Measurements from ENCODE around the gene STK40.

The STK40 gene

DNA sequence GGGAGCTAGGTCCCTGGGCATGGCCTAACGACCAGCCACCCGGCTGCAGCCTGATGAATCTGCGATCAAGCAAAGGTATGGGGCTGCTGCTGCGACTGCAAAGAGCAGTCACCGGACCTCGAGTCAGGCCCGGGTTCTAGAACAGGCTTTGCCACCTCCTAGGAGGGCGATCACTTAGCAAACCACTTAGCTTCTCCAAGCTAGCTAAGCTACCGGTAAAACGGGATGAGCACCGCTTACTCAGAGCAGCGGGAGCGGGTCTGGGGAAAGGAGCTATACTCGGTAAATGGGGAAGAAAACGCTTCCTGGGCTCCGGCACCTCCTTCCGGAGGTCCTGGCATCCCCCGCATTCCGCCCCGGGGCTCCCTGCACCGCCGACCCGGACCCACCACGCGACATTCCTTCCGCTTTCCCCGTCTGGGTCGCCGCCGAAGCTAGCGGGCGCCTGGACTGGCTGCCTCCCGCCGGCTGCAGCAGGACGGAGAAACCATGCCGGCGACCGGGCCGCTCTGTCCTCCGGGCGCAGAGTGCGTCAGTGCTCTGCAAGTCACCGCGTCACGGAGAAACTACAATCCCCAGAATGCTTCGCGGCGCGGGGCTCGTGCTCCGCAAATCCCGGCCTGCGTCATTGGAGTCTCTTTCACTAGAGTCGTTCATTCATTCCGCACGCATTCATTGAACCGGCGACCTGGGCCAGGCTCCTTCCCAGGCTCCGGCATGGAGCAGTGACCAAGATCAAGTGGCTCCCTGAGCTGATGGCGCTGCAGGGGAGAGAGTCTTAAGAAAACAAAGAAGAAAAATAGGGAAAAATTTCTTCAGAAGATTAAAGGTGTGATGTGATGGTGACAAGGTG lies 11.9 kb upstream of the STK40 start, which contains the start of gene LSM10:
TSS of gene LSM10 (minus strand) at position 531 of the 853 bp plus-strand sequence. CDS start 3,779 bp downstream, outside the sequence.
- peak; percentile 94 for DNase-seq

DNA sequence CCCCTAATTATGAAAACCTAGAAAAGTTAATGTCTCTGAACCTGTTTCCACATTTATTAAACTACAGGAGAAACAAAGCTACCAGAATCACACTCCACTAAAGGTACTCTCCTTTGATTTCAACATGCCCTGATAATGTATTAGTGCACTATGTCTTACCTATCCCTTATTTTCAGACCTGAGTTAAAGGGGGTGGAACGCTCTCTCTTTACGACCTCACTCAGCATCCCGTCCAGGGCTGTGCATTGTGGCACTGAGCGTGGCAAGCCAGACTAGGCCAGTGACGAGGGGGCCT lies 11.3 kb upstream of the STK40 start:
- DNase-seq = no peak

DNA sequence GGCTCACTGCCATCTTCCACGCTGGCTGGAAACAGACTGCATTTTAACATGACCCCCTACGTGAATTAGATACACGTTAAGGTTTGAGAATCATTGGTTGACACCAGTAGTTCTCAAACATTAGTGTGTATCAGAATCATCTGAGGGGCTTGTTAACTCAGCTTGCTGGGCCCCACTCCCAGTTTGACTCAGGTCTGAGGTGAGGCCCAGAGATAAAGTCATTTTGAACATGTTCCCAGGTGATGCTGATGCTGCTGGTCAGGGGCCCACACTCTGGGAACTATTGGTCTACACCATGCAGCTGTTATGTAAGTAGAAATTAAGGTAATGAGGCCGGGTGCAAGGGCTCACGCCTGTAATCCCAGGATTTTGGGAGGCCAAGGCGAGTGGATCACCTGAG lies 10.6 kb upstream of the STK40 start:
- peak; percentile 56 for DNase-seq

DNA sequence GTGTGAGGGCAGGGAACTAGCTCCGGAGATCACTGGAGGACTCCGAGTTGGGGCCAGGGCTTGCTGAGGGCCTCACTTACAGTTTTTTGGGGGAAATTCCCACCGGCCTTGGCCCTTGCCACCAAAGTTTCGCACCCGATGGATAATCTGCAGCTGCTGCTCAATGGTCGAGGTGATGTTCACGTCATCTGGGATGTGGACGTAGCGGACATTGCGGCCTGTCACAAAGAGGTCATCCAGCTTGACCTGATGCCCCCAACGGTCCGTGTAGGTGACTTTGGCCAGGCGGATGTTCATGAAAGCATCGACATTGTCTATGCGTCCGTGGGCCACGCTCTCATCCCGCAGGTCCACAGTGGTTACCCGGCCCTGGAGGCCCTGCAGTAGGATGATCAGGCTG lies 8.0 kb upstream of the STK40 start:
- no peak for DNase-seq

DNA sequence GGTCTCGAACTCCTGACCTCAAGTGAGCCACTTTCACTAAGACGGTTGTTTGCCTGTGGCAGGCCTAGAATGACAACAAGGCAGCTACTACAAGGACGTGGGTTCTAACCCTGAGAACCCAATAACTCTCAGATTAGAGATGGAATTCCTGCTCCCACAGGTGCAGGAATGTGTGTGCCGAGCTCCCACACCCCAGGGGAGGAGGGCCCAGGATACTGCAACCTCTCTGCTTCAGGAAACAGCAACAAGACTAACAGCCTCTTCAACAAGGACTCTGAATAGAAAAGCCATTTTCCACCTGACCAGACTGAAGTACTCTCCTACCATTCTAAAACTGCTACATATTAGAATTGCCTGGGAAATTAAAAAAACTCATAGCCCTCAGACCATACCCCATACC lies 7.1 kb upstream of the STK40 start:
- no peak for DNase-seq

DNA sequence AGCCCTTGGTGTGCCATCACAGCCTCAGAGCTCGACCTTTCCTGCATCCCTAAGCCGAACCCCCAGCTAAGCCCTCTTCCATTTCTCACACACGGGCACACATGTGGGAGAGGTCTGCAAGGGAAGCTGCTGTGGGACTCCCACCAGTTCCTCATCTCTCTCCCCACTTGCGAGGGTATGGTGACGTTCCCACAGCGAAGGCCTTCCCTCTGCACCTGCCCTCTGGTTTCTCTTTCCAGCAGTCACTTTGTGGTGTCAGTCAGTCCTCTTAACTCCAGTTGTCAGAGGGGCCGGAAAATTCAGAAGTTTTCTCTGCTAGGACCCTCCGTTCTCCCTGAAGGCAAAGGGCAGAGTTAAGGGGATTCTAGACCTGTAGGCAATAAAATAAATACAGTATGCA lies 5.5 kb upstream of the STK40 start:
- no peak for DNase-seq

DNA sequence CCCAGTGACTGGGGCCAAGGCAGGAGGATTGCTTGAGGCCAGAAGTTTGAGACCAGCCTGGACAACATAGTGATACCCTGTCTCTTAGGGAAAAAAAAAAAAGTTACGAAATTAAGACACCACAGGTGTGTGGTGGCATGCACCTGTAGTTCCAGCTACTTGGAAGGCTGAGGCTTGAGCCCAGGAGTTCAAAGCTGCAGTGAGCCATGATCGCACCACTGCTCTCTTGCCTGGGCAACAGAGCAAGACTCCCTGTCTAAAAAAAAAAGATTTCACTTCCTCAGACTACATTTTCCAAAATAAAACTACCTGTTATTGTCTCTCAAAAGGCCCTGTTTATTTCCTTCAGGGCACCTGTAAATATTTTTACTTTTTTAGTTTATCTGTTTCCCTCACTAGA lies 4.7 kb upstream of the STK40 start:
- no peak for DNase-seq

DNA sequence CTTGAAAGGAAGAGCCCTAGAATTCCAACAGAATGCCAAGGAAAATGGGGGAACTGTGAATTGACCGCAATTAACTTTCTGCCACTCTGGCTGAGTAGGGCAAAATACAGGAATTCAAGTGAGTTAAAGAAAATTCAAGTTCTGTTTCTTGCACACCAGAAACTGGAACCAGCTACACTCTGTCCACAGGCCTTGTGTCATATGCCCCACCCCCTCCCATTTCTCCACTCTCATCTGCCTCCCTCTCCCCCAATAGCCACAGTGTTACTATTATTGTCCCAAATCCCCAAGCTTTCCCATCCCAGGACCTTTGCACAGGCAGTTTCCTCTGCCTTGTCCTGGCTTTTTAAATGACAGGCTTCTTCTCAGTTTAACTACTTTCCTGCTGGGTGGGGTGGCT lies 4.3 kb upstream of the STK40 start:
- no peak for DNase-seq

DNA sequence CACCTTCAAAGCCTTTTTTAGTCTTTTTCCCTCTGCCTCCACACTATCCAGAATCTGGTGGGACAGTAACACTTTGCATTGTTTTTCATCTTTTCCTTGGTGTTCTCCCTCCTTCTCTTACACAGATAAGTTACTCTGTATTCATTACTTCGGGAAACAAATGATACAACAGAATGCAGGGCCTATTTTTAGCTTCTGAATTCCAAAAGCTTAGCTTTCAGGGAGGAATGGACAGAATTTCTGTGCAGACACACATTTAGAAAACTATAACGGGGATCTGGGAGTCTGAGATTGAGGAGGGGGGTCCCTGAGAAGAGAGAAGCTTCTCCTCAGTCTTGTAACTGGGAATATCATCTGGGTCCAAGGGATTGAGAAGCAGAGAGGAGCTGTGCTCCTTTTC lies 3.5 kb upstream of the STK40 start:
- no peak for DNase-seq

DNA sequence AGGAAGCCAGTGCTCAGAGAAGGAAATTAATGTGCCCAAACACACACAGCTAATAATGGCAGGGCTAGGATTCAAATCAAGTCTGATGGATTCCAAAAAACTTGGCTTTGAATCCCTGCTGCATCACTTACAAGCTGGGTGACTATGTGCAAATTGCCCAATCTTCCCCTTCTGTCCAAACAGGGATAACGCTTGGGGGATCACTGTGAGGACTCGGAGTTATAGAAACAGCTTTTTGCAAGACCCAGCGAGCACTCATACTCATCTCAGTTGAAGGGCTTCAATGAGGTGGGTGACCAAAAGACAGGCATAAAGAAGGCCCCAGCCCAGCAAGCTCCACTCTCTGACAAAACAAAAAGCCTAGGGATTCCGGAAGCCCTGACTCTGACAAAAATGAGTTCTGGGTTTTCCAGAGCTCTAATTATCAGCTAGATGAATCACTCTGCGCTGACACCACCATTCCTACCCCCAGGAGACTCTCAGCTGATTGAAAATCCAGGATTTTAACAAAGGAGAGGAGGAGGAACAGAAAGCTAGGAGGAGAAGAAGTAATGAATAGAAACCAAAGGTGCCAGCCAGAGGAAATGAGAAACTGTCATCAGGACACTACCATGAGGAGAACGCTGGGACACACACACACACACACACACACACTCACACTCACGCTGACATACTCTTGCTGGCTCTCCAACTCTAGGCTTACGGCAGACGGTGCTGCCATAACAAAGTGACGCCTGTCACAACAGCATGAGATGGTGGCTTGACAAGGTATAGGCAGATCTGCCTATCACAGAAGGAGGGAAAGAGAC lies 1.6 kb upstream of the STK40 start:
- DNase-seq = peak; percentile 29

DNA sequence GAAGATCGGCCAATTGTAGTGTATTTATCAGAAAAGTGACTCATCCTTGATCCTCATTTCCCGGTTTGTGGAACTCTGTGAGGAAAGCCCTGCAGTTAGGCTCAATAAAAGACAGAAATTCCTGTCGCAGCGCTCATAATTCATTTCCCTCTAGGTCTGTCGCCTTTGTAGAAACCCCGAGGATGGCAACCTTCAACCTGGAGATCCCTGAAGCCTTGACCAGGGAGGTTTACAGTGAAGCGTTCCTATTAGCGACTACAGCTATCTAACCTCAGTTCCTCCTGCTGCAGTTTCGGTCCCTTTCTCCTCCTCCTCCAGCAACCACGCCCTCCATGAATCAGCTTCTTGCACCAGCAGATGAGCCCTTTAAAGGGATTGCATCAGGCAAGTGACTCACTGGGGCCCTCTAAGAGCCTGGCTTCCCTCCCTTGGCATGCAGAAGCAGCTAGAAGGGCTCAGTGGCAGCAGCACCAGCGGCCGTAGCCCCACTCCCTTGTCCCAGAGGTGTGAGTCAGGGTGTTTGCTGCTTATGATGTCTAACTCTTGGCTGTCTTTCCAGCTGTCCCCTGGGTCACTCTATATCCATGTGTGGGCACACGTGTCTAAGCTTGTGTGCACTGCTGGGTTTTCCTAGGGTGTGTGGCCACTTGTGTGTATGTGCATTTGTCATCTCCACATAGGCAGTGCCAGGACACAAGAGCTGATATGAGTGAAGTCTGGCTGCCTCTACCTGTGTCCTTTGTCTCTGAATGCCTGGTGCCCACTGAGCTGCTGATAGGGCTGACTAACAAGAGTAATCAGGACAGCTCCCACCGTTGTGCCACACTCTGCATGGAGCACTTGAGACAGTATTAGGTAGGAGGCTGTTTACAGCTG lies 779 bp upstream of the STK40 start:
- peak; percentile 98 for DNase-seq

DNA sequence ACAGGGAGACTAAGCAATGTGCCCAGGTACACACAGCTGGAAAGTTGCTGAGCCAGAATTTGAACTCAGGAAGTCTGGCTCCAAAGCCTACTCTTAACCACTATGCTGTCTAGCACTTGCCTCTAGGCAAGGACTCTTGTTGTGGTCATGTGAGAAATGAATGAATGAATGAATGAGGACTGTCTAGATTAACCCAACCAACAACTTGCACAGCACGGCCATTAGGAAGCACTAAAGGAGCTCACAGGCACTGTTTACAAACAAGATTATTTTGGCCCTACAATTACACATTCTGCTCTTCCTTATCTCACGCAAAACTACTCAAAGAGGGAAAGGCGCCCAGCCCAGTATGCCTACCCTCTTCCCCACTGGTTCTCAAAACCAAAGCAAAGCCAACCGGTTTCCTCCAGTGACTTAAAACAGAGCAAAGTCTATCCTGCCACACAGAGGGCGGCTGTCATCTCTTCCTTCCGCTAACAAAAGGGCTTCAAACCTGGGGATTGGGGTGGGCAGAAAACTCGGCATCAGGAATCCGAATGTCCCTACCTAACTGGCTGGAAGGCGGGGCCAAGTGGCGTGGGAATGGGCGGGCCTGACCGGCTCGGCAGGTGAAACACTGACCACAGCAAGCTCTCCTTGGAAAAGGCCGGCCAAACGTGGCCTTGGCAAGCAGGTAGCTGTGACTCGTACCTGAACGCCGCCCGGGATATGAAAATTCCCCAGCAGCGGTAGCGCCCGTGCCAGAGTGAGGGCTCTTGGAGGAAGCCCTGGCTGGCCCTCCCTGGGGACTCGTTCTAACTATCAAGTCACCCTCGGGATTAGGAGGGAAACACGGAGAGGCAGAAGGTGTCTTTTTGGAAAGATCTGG lies 948 bp downstream of the STK40 start:
- DNase-seq = peak; percentile 80

DNA sequence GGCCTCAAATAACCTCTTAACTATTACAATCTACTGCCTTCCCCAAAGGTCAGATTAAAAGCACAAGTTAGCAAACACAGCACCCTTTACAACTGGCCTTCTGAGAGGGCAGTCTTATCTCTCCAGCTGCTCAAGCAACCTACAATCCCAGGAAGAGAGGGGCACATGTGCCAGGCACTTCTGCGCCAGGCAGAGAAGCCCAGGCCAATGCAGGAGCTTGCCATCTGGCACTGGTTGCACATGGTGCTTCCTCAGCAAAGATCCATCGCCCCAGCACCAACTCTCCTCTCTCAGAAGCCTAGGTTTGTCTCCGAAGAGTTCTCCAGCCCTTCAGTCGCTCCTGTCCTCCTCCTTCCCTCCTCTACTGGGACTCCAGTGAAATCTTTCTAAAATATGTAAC lies 2.5 kb downstream of the STK40 start:
- no peak for DNase-seq

DNA sequence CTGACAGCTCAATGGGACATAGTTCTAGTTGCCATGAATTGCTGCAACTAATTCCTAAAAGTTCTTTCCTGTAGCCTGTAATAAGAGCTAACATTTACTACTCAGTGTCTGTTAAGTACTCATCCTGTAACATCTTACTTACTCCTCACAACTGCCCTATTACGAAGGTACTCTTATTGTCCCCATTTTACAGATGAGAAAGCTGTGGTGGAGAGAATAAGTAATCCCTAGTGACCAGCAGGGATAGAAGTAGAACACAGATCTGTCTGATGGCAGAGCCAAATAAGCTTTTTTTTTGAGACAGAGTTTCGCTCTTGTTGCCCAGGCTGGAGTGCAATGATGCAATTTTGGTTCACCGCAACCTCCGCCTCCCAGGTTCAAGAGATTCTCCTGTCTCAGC lies 3.1 kb downstream of the STK40 start:
- no peak for DNase-seq

DNA sequence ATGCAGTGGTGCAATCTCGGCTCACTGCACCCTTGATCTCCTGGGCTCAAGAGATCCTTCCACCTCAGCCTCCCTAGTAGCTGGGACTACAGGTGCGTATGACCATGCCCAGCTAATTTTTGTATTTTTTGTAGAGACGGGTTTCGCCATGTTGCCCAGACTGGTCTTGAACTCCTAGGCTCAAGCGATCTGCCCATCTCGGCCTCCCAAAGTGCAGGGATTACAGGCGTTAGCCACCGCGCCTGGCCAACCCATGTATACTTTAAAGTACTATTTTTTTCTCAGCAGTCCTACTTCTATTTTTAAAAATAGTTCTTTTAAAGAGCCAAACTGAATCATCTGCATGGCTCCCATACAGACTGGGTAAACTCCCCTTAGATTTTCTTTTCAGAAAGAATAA lies 3.5 kb downstream of the STK40 start:
- DNase-seq = no peak

DNA sequence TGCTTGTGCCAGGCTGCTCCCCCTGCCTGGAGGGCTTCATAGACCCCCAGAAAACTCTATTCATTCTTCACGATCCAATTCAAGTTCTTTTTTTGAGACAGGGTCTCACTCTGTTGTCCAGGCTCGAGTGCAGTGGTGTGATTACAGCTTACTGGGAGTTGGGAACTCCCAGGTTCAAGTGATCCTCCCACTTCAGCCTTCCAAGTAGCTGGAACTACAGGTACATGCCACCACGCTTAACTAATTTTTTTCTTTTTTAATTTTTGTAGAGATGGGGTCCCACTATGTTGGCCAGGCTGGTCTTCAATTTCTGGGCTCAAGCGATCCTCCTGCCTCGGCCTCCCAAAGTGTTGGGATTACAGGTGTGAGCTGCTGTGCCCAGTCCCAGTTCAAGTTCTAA lies 4.3 kb downstream of the STK40 start:
- DNase-seq = no peak

DNA sequence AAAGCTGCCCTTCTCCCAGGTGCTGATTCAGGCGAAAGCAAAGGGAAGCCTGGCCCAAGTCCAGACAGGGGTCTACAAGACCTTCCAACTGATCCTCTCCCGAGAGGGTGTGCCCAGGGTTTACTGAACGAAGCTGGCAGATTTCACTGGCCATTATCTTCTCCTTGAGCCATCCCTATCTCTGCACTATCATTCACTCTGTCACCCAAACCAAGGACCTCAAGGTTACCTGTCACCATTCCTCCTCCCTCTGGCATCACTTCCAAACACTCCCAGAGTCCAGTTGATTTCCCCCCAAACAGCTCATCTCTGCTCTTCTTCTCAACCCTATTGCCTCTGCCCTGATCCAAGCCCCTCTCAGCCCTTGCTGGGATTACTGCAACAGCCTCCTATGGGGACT lies 4.9 kb downstream of the STK40 start:
- no peak for DNase-seq

DNA sequence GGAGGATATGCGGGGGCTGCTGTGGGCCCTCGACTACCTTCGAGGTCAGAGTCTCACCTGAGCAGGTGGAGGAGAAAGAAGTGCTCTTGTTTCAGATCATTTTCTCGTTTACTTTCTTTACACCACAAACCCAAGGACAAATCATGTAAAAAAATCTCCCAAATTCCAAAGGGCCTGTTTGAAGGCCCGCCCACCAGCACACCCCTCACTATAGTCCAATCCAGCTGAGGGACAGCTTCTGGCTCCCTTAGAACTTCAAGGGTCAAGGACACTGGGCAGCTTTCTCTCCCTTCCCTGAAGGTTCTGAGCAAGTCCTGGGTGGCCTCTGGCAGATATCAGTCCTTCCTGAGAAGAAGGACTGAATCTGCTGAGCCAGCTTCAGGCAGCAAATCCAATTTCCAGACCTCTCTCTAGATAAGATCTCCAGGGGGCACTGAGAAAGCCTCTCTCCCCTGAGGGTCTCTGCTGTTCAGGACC lies 5.5 kb downstream of the STK40 start:
- DNase-seq = no peak

DNA sequence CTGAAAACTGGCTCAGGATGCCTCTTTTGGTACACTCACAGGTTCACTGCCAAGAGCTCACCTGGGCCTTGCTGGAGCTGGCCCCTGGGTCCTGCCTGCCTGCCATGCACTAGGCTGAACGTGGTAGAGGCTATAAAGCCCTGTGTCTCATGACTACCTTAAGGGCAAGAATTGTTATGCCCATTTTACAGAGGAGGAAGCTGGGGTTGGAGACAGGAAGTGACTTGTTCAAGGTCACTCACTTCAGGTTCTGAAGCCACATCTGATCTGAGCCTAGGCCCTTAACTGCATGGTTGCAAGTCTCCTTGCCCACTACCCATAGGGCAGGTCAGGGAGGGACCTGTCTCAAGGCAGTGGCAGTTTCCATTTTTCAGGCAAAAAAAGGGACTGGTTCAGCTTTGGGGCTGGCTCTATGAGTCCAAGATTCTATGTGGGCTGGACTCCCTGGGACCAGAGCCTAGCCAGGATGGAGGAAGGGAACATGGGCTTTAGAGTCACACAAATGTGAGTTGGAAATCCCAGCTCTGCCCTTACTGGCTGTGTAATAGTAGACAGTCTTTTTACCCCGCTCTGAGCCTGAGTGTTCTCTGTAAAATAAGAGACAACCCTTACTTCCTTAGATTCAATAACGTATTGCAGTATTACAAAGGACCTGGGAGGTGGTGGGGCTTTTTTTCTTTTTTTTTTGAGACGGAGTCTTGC lies 7.8 kb downstream of the STK40 start:
- DNase-seq = peak; percentile 56

DNA sequence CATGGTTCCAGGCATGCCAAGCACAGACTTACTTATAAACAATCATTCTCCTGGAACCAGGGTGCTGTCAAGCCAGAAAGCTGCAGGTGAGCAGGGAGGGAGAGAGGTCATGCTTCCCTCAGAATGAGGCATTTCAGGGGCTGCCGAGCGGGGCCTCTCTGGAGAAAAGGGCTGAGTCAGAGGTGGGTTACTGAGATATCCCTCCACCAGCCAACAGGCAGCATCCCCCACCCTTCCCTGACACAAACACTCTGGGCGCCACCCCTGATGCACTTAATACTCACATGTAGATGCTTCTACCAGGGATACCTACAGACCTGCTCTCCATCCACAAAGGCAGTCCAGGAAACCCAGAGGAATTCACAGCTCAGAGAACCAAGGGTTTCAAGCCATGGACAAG lies 13.1 kb downstream of the STK40 start:
- DNase-seq = no peak

DNA sequence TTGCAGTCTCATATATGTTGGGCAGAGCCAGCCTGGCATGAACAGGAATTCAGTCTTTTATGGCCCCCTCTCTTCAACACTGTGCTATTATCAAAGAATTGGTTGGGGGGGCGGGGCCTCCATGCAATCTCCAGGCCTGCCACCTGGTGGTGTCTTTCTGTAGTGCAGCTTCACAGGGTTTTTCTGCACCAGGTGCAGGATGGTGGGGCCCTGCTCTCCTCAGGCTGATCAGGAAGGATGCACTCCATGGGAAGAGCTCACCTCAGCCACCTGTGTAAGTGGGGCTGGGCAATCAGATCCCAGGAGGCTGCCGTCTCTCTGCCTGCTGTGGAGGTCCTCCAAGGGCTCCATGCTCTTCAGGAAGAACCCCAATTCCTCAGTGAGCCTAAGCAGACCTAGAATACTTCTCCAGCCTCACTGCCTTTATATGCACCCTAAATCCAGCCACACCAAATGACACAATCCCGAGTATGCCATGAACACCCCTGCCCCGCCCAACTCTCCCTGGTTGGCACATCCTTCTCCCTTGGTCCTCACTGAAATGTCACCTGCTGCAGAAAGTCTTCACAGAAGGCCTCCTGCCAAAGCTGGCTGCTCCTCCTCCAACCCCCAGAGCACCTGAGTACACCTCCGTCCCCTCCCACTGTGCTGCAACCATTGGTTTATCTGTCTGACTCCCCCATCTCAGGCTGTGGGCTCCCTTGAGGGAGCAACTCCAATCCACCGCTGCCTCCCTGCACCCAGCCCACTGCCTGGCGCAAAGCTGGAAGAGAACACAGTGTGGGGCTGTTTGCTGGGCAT lies 16.5 kb downstream of the STK40 start:
- peak; percentile 81 for DNase-seq
